Naive B cell (primary cell): ENCODE data around the gene GNAQ. TPM values are rescaled to one million over a fixed set of nuclear protein-coding genes. Genes with fewer than 3 reads are reported as not detected.

ENCODE experiments used
- ATAC-seq, 2 donors: fragments of 150-1000 bp; cut with Tn5 transposase; 2 replicates each; pipeline ENCODE4 v1.10.0; 2021; ENCODE audit warnings: low read depth in 2 of 2, mild to moderate bottlenecking in 2 of 2, moderate library complexity in 2 of 2
- DNase-seq: peaks from one replicate; pipeline ENCODE4 v3.0.0; 2022
- H3K27ac Mint-ChIP-seq, 6 donors: one replicate each; pipeline ENCODE4 v1.8.0; 2020 to 2022; ENCODE audit warnings: mild to moderate bottlenecking in 6 of 6, mixed read lengths in 6 of 6, moderate library complexity in 5 of 6, inconsistent platforms in 2 of 6
- H3K27me3 Mint-ChIP-seq, 3 donors: one replicate each; pipeline ENCODE4 v1.8.0; 2021 to 2022; ENCODE audit warnings: mixed read lengths in 3 of 3, mild to moderate bottlenecking in 1 of 3
- H3K36me3 Mint-ChIP-seq, 2 donors: one replicate each; pipeline ENCODE4 v1.8.0; 2020 to 2022; ENCODE audit warnings: mixed read lengths in 2 of 2, inconsistent platforms in 1 of 2, mild to moderate bottlenecking in 1 of 2
- H3K4me1 Mint-ChIP-seq, 3 donors: one replicate each; pipeline ENCODE4 v1.8.0; 2020 to 2022; ENCODE audit warnings: mixed read lengths in 3 of 3, inconsistent platforms in 1 of 3, mild to moderate bottlenecking in 1 of 3, moderate library complexity in 1 of 3
- H3K4me3 Mint-ChIP-seq, 8 donors: one replicate each; pipeline ENCODE4 v1.8.0; 2020 to 2022; ENCODE audit warnings: mild to moderate bottlenecking in 8 of 8, mixed read lengths in 8 of 8, moderate library complexity in 8 of 8, inconsistent platforms in 2 of 8
- H3K9me3 Mint-ChIP-seq, 7 donors: one replicate each; pipeline ENCODE4 v1.8.0; 2020 to 2022; ENCODE audit warnings: mixed read lengths in 7 of 7, mild to moderate bottlenecking in 5 of 7, inconsistent platforms in 2 of 7, moderate library complexity in 1 of 7
- polyA plus RNA-seq, 6 donors: library from polyadenylated mRNA; unstranded; fragments of 300-500 nt; fragmentation: Illumina TruSeq; gene quantifications; one replicate each; pipeline ENCODE4 v1.2.3, GENCODE V29; 2021; ENCODE audit warnings: low read depth in 6 of 6

GNAQ gene
- polyA plus RNA-seq, 6 donors from 2014 or later = 0.04 to 0.44 (median 0.23) TPM; not detected in 1

DNA sequence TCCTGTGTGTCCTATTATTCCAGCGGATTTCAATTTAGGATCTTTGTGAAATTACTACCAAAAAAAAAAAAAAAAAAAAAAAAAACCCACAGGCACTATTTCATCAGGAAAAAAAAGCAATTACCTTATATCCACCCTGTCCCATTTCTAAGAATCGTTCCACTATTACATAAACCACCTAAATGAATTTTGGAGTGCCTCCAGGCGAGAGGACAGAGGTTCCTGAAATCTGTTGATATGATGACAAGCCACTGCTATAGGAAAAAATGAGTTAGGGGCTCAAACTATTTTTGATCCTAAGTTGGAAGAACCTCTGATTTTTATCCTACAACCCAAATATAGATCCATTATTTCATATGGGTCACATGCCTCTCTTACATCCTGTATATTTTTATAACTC is 177.9 kb downstream of the GNAQ start:
- Mint-ChIP-seq H3K9me3 (peaks cover 0 to 6% (median 2%) of the 10 kb centered on the region in 7 donors), H3K36me3 (peaks cover 6 to 7% of the 10 kb centered on the region in 2 donors), H3K4me3 (no peak overlapping the region), H3K27me3 (peaks cover 0 to 6% (median 4%) of the 10 kb centered on the region in 3 donors), H3K4me1 (no peaks in the 10 kb centered on the region), H3K27ac (no peak overlapping the region)
- no peak for ATAC-seq
- no peak for DNase-seq

DNA sequence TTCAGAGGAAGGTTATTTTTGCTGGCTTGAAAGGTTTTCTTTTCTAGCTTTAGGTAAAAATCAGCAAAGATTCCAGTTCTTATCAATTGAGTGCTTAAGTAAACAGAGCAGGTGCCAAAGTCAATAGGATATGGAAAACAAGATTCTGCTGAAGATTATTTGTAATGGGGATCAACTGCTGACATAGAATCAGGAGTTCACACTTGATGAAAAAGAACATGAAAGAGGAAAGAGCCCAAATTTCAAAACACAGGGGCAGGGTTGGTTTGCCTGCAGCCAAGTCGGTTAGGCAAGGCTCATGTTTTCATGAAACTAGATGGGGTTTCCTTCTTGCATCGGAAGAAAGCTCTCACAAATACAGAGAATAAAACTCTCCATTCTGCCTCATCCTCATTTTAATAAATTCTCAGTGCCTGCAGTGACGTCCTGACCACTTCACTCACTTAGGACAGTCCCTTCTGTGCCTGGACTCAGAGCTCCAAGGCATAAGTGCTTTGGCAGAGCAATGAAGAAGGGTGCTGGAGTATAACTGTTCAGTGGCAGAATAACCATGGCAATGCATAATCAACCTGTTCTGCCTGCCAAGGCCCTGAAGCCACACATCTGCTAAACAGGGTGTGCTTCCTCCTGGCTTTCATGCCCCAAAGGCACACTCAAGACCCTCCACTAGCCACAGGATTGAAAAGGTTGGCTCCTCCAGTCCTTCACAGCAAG is 179.6 kb downstream of the GNAQ start:
- Mint-ChIP-seq H3K4me1 (no peaks in the 10 kb centered on the region), H3K36me3 (no peaks in the 10 kb centered on the region), H3K27ac (no peak overlapping the region), H3K27me3 (no peaks in the 10 kb centered on the region), H3K4me3 (no peak overlapping the region), H3K9me3 (no peaks in the 10 kb centered on the region)
- ATAC-seq = no peak
- DNase-seq = no peak

- no peaks in the 10 kb centered on the region for H3K27me3 Mint-ChIP-seq
- H3K27ac Mint-ChIP-seq = no peak overlapping the region
- ATAC-seq = no peak
Measured at GRCh38 chr9:77848897-77849296, 182.7 kb downstream of the GNAQ start.

GRCh38 chr9:77848404-77848803 is 183.2 kb downstream of the GNAQ start:
- no peaks in the 10 kb centered on the region for H3K36me3 Mint-ChIP-seq
- ATAC-seq (no peak), DNase-seq (no peak)
- H3K4me3 Mint-ChIP-seq = no peak overlapping the region
- H3K9me3 Mint-ChIP-seq = no peaks in the 10 kb centered on the region
- no peaks in the 10 kb centered on the region for H3K4me1 Mint-ChIP-seq
- H3K27ac Mint-ChIP-seq = peak overlapping the region in 1 of 6 donors; percentile 2
- H3K27me3 Mint-ChIP-seq = no peaks in the 10 kb centered on the region

More at GRCh38 chr9:77848897-77849296, 182.7 kb downstream of the GNAQ start:
- Mint-ChIP-seq H3K4me3 (no peak overlapping the region), H3K36me3 (no peaks in the 10 kb centered on the region), H3K4me1 (no peaks in the 10 kb centered on the region), H3K9me3 (no peaks in the 10 kb centered on the region)
- DNase-seq = no peak

DNA sequence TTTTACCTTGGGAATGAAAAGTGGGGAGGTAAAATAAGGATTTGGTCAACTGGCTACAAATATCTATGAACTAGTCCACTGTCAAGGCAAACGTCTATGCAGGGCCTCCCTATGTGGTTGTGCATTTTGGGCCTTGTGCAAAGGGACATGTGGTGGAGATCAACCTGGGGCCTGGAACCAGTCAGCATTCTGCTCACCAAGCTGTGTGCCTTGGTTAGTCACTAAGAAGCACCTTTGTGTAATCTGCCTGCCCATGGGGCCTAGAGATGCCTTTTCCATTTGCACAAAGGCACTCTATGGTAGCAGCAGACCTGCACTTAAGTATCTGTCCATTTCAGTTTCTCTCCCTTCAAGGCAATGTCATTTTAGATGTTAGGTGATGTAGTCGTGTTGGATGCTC is 184.0 kb downstream of the GNAQ start:
- no peak overlapping the region for H3K27ac Mint-ChIP-seq
- no peaks in the 10 kb centered on the region for H3K36me3 Mint-ChIP-seq
- no peaks in the 10 kb centered on the region for H3K9me3 Mint-ChIP-seq
- H3K27me3 Mint-ChIP-seq = no peaks in the 10 kb centered on the region
- ATAC-seq = no peak
- no peak overlapping the region for H3K4me3 Mint-ChIP-seq
- DNase-seq = no peak
- H3K4me1 Mint-ChIP-seq = peaks cover 0 to under 1% (median 0%) of the 10 kb centered on the region in 3 donors

DNA sequence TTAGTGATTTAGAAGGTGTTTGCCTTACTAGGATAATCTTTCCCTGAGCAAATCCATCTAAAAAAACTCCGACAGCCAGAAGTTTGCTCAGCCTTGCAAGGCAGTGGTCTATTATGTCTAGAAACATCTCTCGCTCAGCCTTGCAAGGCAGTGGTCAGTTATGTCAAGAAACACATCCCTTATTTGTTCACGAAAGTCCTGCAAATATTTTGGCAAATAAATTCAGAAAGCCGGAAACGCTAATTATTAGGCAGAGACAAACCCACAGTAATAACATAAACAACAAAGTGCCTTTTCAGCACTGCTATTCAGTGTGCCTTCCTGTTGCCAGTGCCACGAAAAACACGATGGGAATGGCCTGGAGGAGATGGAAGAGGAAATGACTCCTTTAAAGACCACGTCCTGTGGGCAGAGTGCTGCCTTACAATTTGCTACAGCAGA is 184.5 kb downstream of the GNAQ start:
- Mint-ChIP-seq H3K27ac (no peak overlapping the region), H3K4me1 (peaks cover 3 to 6% (median 5%) of the 10 kb centered on the region in 3 donors), H3K36me3 (no peaks in the 10 kb centered on the region), H3K4me3 (no peak overlapping the region), H3K27me3 (no peaks in the 10 kb centered on the region), H3K9me3 (no peaks in the 10 kb centered on the region)
- no peak for ATAC-seq
- no peak for DNase-seq

- no peaks in the 10 kb centered on the region for H3K27me3 Mint-ChIP-seq
- no peak for ATAC-seq
- no peak for DNase-seq
- H3K4me3 Mint-ChIP-seq = no peak overlapping the region
- no peaks in the 10 kb centered on the region for H3K9me3 Mint-ChIP-seq
- H3K4me1 Mint-ChIP-seq = peaks cover 7 to 9% (median 8%) of the 10 kb centered on the region in 3 donors
- H3K27ac Mint-ChIP-seq = no peak overlapping the region
- H3K36me3 Mint-ChIP-seq = no peaks in the 10 kb centered on the region
Measured at GRCh38 chr9:77844415-77844814, 187.2 kb downstream of the GNAQ start.

DNA sequence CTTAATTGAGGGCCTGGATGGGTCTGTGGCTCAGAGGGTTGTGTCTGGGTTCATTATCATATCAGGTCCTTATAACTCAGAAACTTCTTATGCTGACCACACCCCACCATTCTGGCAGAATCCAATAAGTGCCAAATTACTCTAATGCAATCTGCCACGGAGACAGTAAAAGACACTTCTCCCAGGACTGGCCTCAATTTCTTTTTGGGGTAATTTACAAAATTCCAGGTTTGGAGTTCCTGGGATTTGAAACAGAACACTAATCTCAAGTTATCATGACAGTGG is 187.8 kb downstream of the GNAQ start:
- ATAC-seq (no peak), DNase-seq (no peak)
- no peaks in the 10 kb centered on the region for H3K36me3 Mint-ChIP-seq
- no peaks in the 10 kb centered on the region for H3K9me3 Mint-ChIP-seq
- H3K4me1 Mint-ChIP-seq = peaks cover 7 to 9% (median 8%) of the 10 kb centered on the region in 3 donors
- no peak overlapping the region for H3K27ac Mint-ChIP-seq
- H3K4me3 Mint-ChIP-seq = no peak overlapping the region
- H3K27me3 Mint-ChIP-seq = no peaks in the 10 kb centered on the region

GRCh38 chr9:77843076-77843870 is 188.3 kb downstream of the GNAQ start:
- Mint-ChIP-seq H3K27ac (peak overlapping the region in 3 of 6 donors; percentile 35 to 74 (median 71)), H3K9me3 (no peaks in the 10 kb centered on the region), H3K4me1 (peaks cover 7 to 9% (median 8%) of the 10 kb centered on the region in 3 donors), H3K4me3 (no peak overlapping the region), H3K36me3 (no peaks in the 10 kb centered on the region), H3K27me3 (no peaks in the 10 kb centered on the region)
- no peak for DNase-seq
- ATAC-seq = no peak

DNA sequence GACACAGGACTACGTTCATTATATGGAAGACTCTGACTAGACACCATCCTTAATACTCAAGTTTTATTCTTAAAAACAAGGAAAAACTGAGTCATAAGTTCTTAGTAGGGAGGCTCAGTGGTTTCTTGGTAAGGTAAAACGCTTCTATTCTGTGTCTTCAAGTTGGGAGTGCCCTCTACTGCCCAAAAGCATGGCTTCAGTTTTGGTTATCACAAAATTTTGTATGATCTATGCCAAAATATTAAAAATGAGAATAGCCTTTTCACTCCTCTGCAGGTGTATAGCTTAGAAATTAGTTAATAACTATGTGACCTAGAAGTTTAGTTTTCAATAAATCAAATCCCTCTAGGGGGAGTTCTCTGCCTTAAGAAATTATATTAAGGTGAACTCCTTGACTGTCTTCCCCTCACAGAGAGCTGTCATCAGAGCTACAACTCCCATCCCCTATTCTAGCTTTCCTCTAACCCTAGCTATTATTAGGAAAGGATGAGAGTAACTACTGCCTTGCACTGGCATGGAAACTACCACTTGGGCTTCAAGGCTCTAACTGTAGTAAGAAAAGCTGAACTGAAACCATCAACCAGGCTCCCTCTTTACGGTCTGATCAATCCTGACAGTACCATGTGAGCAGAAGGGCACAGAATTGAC is 189.7 kb downstream of the GNAQ start:
- no peaks in the 10 kb centered on the region for H3K36me3 Mint-ChIP-seq
- H3K27me3 Mint-ChIP-seq = no peaks in the 10 kb centered on the region
- H3K9me3 Mint-ChIP-seq = no peaks in the 10 kb centered on the region
- peaks cover 7 to 9% (median 8%) of the 10 kb centered on the region in 3 donors for H3K4me1 Mint-ChIP-seq
- H3K27ac Mint-ChIP-seq = peak overlapping the region in 1 of 6 donors; percentile 19
- no peak overlapping the region for H3K4me3 Mint-ChIP-seq
- DNase-seq = peak; percentile 29
- ATAC-seq = peak; percentile 93 to 100

DNA sequence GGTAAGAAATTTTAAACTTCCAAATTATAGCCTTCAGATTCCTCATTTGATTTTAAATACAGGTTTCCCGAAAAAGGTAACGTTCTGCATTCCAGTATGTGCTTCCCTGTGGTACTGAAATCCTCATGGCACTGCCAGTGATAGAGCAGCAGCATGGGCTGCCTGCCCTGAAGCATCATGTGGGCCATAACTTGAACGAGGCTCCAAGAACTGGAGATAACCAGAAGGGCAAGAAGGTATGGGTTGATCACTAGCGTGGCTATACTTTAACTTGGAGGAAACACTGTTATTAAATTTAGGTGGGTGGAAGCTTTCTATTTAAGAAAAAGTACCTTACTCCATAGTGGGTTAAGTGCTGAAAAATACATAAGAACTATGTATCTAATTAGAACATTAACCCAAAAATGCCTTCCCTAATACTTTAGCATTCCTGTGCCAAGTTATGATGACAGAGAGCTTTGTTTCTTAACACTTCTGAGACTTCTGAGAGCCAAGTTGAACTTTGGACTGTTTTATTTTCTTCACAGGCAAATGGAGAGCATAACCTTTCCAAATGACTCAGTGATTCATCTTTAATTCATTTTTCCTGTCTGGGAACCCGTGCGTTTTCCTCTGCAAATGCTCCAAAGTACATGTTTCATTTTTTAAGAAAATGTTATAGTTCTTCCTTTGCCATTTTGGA is 192.0 kb downstream of the GNAQ start:
- H3K27me3 Mint-ChIP-seq = no peaks in the 10 kb centered on the region
- peaks cover 7 to 9% (median 8%) of the 10 kb centered on the region in 3 donors for H3K4me1 Mint-ChIP-seq
- no peaks in the 10 kb centered on the region for H3K36me3 Mint-ChIP-seq
- H3K9me3 Mint-ChIP-seq = no peaks in the 10 kb centered on the region
- ATAC-seq = no peak
- DNase-seq = no peak
- no peak overlapping the region for H3K27ac Mint-ChIP-seq
- H3K4me3 Mint-ChIP-seq = no peak overlapping the region

DNA sequence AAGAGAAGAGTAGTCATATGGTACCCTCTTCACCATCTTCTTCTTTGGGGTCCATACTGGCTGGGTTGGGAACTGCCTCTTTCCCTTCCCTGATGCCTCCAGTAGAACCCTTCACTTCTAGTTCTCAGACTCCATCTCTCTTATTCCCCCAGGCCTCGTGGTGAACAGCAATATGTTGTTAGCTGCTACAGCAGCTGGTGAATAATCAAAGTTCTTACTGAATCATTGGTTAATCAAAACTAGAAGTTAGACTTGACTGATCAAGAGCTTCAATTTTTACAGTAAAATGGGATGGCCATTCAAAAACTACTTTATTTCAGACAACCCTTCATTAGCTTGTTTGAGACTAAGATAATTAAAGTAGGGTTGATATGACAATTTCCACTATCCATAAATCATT is 192.6 kb downstream of the GNAQ start:
- no peaks in the 10 kb centered on the region for H3K36me3 Mint-ChIP-seq
- no peak overlapping the region for H3K4me3 Mint-ChIP-seq
- no peak overlapping the region for H3K27ac Mint-ChIP-seq
- H3K4me1 Mint-ChIP-seq = peaks cover 7 to 9% (median 8%) of the 10 kb centered on the region in 3 donors
- H3K27me3 Mint-ChIP-seq = no peaks in the 10 kb centered on the region
- no peaks in the 10 kb centered on the region for H3K9me3 Mint-ChIP-seq
- DNase-seq = no peak
- ATAC-seq = no peak

DNA sequence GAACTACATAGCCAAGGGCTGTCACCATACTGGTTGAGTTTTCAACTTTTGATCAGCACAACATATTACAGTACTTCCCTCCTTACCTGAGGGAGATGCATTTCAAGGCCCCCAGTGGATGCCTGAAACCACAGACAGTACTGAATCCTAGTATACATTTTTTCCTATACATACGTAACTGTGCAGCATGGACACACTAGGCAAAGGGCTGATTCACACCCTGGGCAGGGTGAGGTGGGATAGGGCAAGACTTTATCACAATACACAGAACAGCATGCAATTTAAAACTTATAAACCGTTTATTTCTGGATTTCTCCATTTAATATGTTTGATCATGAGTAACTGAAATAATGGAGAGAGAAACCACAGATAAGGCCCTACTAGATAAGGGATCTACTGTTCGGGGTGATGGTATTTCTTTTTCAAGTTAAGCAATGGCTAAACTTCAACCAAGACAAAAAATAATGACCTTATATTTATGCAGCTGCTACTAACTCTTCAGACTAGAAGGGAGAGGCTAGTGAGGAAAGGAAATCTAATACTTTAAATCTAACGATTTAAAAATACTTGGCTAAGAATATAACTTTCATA is 196.6 kb downstream of the GNAQ start:
- no peak for ATAC-seq
- Mint-ChIP-seq H3K27ac (no peak overlapping the region), H3K36me3 (no peaks in the 10 kb centered on the region), H3K9me3 (no peaks in the 10 kb centered on the region), H3K4me1 (no peaks in the 10 kb centered on the region), H3K4me3 (no peak overlapping the region), H3K27me3 (no peaks in the 10 kb centered on the region)
- DNase-seq = no peak
